ENCODE results near the gene TAX1BP1.

GRCh38 chr7:27735165-27735564 lies 4.8 kb upstream of the TAX1BP1 start:
- TF ChIP-seq CTCF (conservative IDR thresholded peaks at IDR 0.05; ENCODE audit: low read length) (no peak), EZH2phosphoT487 (IDR thresholded peaks at IDR 0.05; ENCODE audit: borderline replicate concordance, low read depth, low read length) (no peak)

Data from OCI-LY7 (cell line).